NCI-H1694 treated with DMSO at 0.1 percent for 48 hours (cell line): Measurements from ENCODE around the gene BRMS1.

Experiments used
- DNase-seq: peaks from one replicate; lab custom pipeline; 2025; lab: John Stamatoyannopoulos, UW

BRMS1 gene

DNA sequence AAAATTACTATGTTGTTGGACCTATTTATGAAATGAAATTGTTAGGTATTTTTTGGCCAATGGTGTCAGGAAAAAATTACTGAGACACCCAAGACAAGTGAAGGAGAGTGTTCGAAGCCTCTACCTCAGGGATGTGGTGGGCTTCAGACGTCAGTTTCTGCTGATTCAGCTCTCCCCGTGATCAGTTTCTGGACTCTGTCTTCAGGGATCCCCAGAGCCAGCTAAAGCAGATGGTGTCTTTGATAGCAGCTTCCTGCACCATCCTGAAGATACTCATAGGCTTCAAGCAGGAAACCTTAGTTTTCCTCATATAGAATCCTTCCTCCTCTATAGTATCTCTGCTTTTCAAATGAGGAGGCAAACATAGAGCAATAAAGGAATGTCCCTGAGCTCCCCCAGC is 35.4 kb downstream of the BRMS1 start:
- DNase-seq = no peak

DNA sequence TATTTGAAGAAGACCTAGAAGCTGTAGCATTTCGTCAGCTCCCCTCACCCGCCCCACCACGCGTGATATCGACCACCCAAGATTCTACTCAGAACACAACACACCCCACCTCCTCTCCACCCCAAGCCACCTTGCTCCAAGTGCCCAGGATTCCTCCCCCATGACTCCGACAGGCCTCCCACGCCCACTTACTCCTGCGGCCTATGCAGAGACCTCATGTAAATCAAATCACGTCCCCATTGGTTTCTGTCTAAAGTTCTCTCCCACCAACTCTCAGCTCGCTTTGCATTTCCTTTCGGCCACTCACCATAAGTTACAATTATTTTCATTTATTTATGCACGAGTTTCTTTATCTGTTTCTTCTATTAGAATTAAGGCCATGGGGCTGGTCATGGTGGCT is 42.2 kb downstream of the BRMS1 start:
- DNase-seq = no peak

DNA sequence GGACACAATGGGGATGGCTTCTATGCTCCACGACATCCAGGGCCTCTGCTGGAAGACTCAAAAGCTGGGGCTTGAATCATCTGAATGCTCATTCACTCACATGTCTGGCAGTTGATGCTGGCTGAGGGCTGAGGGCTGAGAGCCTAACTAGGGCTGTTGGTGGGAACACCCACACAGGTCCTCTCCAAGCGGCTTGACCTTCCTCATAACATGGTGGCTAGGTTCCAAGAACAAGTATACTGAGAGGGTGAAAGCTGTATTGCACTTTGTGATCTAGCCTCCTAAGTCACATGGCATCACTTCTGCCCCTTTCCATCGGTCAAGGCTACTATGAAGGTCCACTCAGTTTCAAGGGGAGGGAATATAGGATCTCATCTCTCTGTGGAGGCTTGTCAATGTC is 45.7 kb downstream of the BRMS1 start:
- DNase-seq = no peak

DNA sequence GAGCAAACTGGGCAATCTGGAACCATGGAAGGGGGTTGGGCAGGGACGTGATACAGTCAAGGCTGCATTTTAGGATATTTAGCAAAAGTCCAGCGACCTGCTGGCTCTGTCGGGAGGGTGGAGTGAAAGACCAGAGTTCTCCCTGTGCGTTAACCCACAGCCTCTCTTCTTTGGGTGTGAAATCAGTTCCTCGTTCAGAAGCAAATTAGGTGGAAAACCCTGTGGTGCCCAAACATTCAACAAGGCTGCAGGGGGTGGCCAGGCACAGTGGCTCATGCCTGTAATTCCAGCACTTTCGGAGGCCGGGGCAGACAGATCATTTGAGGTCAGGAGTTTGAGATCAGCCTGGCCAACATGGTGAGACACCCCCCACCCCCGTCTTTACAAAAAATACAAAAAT is 47.3 kb downstream of the BRMS1 start:
- no peak for DNase-seq

DNA sequence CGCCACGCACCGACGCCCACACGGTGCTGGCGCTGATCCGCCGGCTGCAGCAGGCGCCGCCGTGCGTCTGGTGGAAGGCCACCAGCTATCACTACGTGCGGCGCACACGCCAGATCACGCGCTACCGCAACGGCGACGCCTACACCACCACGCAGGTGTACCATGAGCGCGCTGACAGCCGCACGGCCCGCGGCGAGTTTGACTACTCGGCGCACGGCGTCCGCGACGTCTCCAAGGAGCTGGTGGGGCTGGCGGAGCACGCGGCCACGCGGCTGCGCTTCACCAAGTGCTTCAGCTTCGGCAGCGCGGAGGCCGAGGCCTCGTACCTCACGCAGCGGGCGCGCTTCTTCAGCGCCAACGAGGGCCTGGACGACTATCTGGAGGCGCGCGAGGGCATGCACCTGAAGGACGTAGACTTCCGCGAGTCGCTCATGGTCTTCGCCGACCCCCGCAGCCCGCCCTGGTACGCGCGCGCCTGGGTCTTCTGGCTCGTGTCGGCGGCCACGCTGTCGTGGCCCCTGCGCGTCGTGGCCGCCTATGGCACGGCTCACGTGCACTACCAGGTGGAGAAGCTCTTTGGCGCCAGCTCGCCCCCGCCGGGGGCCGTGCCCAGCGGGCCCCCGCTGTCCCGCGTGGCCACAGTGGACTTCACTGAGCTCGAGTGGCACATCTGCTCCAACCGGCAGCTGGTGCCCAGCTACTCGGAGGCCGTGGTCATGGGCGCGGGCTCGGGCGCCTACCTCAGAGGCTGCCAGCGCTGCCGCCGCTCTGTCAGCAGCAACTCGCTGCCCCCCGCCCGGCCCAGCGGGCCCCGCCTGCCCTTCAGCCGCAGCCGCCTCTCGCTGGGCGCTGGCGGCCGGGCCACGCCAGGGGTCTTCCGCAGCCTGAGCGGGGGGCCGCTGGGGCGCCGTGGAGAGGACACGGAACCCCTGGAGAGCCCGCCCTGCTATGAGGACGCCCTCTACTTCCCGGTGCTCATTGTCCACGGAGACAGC is 50.0 kb downstream of the BRMS1 start:
- DNase-seq = no peak

DNA sequence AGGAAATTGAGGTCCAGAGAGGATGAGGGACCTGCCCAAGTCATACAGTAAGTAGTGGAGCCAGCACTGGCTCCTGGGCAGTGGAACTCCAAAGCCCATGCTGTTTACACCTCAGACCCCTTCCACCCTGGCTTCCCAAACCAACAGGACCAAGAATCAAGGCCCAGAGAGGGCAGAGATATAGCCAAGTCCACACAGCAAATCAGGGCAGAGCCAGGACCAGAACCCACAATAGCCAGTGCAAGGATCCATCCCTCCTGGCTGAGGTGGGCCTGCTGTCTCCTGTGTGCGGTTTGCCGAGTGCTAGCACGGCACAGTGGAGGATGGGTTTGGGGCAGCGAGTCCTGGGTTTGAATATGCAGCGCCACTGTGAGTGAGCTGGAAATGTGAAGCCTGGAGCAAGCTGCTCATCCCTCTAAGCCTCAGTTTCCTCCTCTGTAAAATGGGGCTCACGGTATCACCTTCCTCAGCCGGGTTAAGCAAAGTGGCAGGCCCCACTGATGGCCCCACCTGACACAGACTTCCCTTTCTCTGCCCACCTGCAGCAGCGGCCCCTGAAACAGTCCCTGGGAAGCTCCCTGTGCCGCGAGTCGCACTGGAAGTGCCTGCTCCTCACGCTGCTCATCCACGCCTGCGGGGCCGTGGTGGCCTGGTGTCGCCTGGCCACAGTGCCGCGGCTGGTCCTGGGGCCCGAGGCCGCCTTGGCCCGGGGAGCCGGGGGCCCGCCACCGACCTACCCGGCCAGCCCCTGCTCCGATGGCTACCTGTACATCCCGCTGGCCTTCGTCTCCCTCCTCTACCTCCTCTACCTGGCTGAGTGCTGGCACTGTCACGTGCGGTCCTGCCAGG is 50.9 kb downstream of the BRMS1 start:
- DNase-seq = no peak

DNA sequence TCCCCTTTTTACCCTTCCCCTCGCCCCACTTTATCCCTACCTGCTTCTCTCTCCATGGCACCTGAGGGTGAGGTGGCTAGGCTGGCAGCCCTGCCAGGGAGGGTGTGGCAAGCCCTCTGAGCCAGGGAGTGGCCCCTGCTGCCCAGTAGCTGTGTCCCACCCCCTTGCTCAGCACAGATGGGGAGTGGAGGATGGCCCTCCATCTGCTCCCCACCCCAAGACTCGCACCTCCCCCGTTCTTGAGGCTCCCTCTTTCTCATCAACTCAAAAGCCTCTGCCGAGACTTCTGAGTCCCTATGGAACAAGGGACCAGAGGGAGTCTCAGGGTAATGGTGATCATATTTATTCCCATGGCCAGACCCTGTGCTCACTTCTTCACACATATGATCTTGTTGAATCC is 51.6 kb downstream of the BRMS1 start:
- DNase-seq = no peak

DNA sequence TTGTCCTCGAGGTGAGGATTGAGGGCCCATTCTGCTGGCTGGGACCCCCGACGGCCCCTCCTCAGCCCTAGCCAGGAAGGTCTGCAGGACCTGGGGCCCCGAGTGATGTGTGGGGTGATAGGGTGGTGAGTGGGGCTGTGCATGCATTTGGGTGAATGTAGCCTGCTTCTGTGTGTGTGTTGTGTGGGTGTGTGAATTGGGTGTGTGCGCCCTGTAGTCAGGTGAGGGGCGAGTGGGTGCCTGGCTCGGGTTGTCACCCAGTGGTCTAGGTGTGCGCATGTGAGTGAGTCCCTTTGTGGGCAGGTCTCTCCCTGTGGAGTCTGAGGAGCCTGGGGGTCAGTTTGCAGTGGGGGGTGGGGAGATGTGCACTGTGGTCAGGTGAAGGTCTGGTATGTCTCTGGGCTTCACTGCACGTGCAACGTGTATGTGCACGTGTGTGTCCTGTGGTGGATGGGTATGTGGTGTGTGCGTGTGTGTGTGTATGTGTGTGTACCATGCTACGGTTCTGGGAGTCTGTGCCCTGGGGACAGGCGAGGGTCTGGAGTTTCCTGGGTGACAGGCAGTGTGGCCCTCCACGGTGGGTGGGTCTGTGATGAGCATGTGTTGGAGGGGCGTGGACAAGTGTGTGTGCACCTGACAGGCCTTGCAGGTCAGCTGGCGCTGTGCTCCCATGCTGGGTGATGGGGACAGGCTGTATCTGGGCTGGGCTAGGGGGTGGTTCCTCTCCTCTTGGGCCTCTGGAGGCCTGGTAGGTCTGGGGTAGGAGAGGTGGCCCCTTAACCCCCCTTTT is 52.2 kb downstream of the BRMS1 start:
- no peak for DNase-seq

DNA sequence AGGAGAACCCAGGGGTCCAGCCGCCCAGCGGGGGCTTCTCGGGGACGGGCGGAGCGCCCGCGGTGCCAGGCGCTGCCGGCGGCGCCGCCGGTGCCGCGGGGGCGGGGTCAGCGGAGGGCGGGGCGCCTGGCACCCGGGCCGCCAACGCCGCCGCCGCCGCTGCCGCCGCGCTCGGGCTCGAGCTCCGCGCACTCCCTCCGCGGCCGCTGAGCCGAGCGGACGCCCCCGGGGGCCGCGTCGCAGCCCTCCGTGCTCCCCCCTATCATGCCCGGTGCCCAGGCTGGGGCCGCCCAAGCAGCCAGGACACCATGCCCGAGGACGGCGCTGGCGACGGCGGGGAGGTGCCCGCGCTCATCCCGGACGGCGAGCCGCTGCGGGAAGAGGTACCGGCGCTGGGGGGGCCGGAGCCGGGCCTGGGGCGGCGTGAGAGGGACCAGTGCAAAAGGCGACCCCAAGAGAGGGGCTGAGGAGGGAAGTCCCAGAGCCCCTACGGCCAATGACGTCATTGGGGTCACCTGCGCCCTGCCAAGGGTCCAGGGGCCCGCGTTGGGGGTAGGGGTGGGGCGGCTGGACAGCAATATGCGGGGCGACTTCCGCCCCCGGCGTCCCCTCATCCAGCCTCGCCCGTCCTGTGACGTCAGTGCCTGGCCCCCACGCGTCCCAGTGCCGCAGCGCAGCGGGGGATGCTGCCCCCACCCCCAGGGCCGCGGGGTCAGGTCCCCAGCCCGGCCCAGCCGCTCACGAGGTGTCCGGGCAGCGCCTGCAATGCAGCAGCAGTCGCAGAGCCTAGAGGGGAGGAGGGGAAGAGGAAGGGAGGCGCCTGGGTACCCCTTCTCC is 53.0 kb downstream of the BRMS1 start, which contains the start of gene TMEM151A:
Gene TMEM151A, plus strand, starts transcription at position 189 of the 837 bp plus-strand sequence. Its CDS starts 120 bp downstream, at position 309.
- DNase-seq = no peak

DNA sequence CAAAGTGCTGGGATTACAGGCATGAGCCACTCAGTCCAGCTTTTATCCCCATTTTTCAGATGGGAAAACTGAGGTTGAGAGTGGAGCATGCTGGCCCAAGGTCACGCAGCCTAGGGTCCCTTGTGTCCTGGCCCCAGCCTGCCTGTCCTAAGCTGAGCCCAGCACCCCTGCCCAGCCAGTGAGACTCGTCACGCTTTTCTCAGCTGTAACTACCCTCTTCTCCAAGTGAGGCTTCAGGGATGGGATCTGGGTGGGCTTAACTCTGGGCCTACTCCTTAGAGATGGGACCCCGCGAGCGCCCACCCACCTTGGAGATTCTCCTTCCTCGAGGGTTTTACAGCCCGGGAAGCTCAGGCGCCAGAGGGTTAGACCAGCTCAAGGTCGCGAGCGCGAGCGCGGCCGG is 53.6 kb downstream of the BRMS1 start:
- DNase-seq = no peak

DNA sequence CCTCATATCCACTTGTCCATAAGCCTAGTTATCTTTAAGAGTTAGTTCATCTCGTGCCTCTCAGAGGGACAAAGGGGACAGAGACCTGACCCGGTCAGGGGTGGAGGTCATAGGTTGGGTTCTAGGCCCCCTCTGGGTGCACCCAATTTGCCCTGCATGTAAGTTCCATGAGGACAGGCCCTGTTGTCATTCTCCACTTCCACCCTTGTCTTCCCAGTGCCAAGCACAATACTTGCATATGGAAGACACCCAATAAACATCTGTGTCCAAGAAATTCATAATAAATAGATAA is 54.6 kb downstream of the BRMS1 start:
- no peak for DNase-seq

DNA sequence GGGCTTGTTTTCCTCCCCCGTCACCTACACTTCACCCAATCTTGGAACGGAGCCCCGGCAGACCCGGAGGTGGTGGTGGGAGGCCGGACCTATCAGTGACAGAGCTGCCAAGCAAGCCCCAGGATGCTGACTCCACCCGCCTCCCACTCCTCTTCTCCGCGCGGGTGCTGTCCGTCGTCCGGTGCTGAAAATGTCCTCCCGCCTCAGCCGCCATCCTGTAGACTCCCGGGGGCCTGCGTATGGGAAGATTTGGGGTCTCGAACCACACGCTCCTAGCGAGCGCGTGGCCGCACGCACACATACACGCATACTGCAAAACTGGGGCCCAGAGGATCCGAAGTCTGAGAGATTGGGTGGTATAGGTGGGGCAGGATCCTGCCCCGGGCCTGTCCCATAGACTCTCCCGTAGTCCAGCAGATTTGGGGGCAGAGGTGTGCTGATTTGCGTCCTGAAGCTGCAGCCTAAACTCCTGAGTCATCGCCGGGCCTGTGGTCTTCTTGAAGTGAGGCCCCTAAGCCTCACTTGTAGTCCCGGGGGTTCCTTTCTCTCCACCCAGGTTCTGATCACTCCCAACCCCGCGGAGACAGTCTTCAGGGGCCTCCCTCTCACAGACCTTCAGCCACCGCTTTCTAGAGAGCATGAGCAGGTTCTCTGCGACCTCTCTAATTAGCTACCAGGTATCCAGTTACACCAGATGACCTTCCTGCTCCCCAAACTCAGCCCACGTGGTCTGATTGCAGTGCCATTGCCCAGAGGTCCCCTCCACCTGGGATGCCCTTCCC is 55.2 kb downstream of the BRMS1 start:
- DNase-seq = no peak

DNA sequence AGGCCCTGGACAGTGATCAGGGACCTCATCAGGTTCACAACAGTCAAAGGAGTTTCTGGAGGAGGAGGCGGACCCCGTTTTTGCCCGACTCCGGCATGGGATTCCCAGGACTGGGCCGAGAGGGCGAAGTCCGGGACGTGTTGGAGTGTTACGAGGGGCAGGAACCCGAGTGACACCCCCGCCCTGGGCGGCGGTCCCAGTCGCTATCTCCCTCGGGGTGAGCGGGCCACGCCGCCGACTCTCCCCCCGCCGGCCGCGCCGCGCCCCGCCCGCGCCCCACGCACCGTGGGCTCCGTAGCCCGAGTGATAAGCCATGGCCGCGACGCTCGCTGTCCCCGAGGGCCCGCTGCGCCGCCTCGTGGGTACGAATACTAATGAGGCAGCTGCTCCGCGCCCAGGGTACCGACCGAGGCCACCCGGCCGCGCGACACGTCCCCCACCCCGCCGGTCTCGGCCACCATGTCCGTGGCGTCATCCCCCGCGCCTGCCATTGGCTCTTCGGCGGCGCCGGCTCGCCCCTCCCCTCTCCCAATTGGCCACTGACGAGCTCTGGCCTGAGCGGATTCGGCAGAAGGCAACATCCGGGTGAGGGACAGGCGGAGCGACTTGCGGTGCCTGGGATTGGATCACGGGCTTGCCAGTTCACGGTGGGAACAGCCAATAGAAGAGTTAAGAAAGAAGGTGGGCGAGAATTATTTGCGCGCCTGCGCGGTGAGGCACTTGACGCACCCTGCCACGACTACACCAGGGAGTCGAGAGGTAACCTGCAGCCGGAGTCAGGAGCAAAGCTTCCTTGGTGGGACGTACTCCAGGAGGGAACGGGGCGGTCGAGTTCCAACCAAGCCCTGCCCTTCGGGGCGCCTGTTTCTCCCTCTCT is 56.0 kb downstream of the BRMS1 start, which contains the start of gene YIF1A:
Gene YIF1A, minus strand, starts transcription at position 473 of the 877 bp plus-strand sequence. Its CDS starts 158 bp downstream, at position 315.
- peak; percentile 97 for DNase-seq

DNA sequence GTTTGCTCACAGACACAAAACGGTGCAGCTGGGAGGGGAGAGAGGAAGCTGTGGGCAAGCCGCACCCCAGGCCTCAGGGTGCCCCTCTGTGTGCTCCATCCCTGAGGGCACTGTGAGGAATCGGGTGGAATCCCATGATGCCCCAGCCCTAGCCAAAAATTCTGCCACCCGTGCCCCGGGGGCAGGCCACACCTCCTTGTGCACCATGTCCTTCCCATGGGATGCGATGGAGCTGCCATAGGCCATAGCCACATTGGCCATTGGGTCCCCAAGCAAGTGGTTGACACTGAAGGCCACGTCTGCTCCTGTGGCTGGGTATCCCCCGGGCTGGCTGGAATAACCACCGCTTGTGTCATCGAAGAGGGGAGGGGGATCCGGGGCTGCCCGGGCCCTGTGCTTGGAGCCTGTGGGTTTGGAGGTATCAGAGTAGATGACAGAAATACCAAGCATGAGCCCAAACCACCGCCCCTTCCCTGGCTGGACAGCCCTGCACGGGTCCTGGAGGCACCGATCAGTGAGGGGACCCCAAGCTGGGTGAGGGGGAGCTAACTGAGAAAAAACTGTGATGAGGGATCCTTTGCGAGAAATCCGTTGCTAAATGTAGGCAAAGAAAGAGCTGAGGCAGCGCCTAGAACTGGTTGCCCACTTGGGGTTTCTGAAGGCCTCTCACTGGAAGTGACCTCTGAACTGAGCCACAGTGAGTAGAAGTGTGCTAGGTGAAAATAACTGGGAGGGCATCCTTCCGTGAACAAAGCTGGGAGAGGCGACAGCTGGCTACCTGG is 56.8 kb downstream of the BRMS1 start:
- no peak for DNase-seq
